GM12878 (cell line): ENCODE results near the gene ARMC9. TPM values are rescaled to one million over a fixed set of nuclear protein-coding genes. Genes with fewer than 3 reads are reported as not detected.
A peak's percentile ranks its signal among the peaks of the same experiment; 100 is the strongest.

Source experiments
- BACH1 ChIP-seq: fragments of 450-650 bp; IDR thresholded peaks from 2 replicates; pipeline ENCODE4 v1.6.1; 2017; ENCODE audit warnings: mild to moderate bottlenecking, borderline replicate concordance
- CHD1 ChIP-seq: IDR thresholded peaks from 2 replicates; pipeline ENCODE4 v1.6.1; 2012; ENCODE audit warnings: low read depth, low read length, improper control_type of control experiment
- EGR1 ChIP-seq, 2 experiments: IDR thresholded peaks; 1 replicate in 1 of 2; 2 replicates in 1 of 2; pipeline ENCODE4 v1.6.1; 2011 to 2012; ENCODE audit warnings: low read depth in 2 of 2, low read length in 2 of 2, borderline replicate concordance in 1 of 2, mild to moderate bottlenecking in 1 of 2, moderate library complexity in 1 of 2
- ESRRA ChIP-seq: IDR thresholded peaks from 2 replicates; pipeline ENCODE4 v1.6.1; 2012; ENCODE audit warnings: mild to moderate bottlenecking, low read length, improper control_type of control experiment
- HDAC6 ChIP-seq: fragments of 200-600 bp; sonication (generic); IDR thresholded peaks from one replicate; pipeline ENCODE4 v1.8.0; 2017; ENCODE audit warnings: antibody characterized with exemption; ENCODE audit not compliant: unreplicated experiment
- MEF2B ChIP-seq: fragments of 450-650 bp; IDR thresholded peaks from 2 replicates; pipeline ENCODE4 v1.6.1; 2018; ENCODE audit warnings: mild to moderate bottlenecking, moderate library complexity; ENCODE audit not compliant: partially characterized antibody, poor library complexity, severe bottlenecking
- MXI1 ChIP-seq: fragments of 150-350 bp; IDR thresholded peaks from 2 replicates; pipeline ENCODE4 v1.6.1; 2011; ENCODE audit warnings: low read depth, mild to moderate bottlenecking, inconsistent platforms, low read length, improper control_type of control experiment
- RAD51 ChIP-seq: fragments of 450-650 bp; IDR thresholded peaks from 2 replicates; pipeline ENCODE4 v1.6.1; 2016; ENCODE audit warnings: moderate library complexity, mild to moderate bottlenecking, inconsistent platforms
- RCOR1 ChIP-seq: conservative IDR thresholded peaks from 2 replicates; pipeline ENCODE4 v1.6.1; 2012; ENCODE audit warnings: low read depth, low read length, improper control_type of control experiment
- SP1 ChIP-seq: IDR thresholded peaks from one replicate; pipeline ENCODE4 v1.6.1; 2011; ENCODE audit warnings: low read depth, low read length
- TARDBP ChIP-seq: IDR thresholded peaks from 2 replicates; pipeline ENCODE4 v1.6.1; 2016; ENCODE audit warnings: borderline replicate concordance
- TBL1XR1 ChIP-seq: IDR thresholded peaks from 2 replicates; pipeline ENCODE4 v1.6.1; 2012; ENCODE audit warnings: low read depth, low read length, improper control_type of control experiment
- WRNIP1 ChIP-seq: IDR thresholded peaks from 2 replicates; pipeline ENCODE4 v1.6.1; 2011; ENCODE audit warnings: low read depth, low read length, improper control_type of control experiment, borderline replicate concordance
- YBX1 ChIP-seq: fragments of 450-650 bp; IDR thresholded peaks from 2 replicates; pipeline ENCODE4 v1.6.1; 2016; ENCODE audit warnings: antibody characterized with exemption
- YY1 ChIP-seq: IDR thresholded peaks from 2 replicates; pipeline ENCODE4 v1.6.1; 2011; ENCODE audit warnings: low read depth, mild to moderate bottlenecking, low read length
- ZSCAN29 ChIP-seq: fragments of 450-650 bp; IDR thresholded peaks from 2 replicates; pipeline ENCODE4 v1.6.1; 2017; ENCODE audit warnings: mild to moderate bottlenecking, moderate library complexity
- ZZZ3 ChIP-seq: IDR thresholded peaks from 2 replicates; pipeline ENCODE4 v1.6.1; 2011; ENCODE audit warnings: low read depth; ENCODE audit not compliant: control insufficient read depth, insufficient read length
- polyA plus RNA-seq, 11 experiments: library from polyadenylated mRNA; depleted of rRNA in 4 of 11; unstranded in 6 of 11; stranded (reverse) in 5 of 11; fragments of >200 nt; fragmentation: Nextera tagmentation in 4 of 11; fragmentation: Illumina TruSeq in 1 of 11; extraction: Ambion mirVana in 4 of 11; extraction: Trizol in 1 of 11; gene quantifications; 1 replicate in 1 of 11; 2 replicates in 10 of 11; pipeline versions ENCODE4 v1.2.1 to v1.2.3, GENCODE V29; 2011 to 2016; ENCODE audit warnings: inconsistent platforms in 2 of 11, missing spikeins in 2 of 11, low read depth in 1 of 11
- total RNA-seq, 4 experiments: library from RNA; depleted of rRNA in 3 of 4; stranded (reverse); fragments of >200 nt in 3 of 4; fragmentation: Illumina TruSeq in 1 of 4; extraction: Trizol in 1 of 4; gene quantifications; 2 replicates each; pipeline versions ENCODE4 v1.2.1 to v1.2.3, GENCODE V29; 2013 to 2021
- TF ChIP-seq, protein P1 (sequence below): fragments of 150-350 bp; IDR thresholded peaks from 2 replicates; pipeline ENCODE4 v1.6.1; 2016; ENCODE audit warnings: low read depth, low read length
- TF ChIP-seq, protein P2 (sequence below): IDR thresholded peaks from 2 replicates; pipeline ENCODE4 v1.6.1; 2012; ENCODE audit warnings: mild to moderate bottlenecking, low read depth, low read length
- TF ChIP-seq, protein P3 (sequence below), 3 experiments: IDR thresholded peaks in 2 of 3; conservative IDR thresholded peaks in 1 of 3; 2 replicates each; pipeline ENCODE4 v1.5.1; 2011; ENCODE audit warnings: low read depth in 3 of 3, low read length in 3 of 3, mild to moderate bottlenecking in 3 of 3, control low read depth in 2 of 3, moderate library complexity in 2 of 3, inconsistent platforms in 1 of 3, mixed read lengths in 1 of 3; ENCODE audit not compliant: control insufficient read depth in 2 of 3, insufficient read depth in 1 of 3; ENCODE audit errors: extremely low read depth in 1 of 3
- TF ChIP-seq, protein P4 (sequence below): IDR thresholded peaks from 2 replicates; pipeline ENCODE4 v1.6.1; 2011; ENCODE audit warnings: low read depth, mild to moderate bottlenecking, low read length, moderate library complexity, borderline replicate concordance; ENCODE audit errors: extremely low read depth

ARMC9 gene
- total and polyA plus RNA-seq, 10 of the 15 experiments (the other 5 are each of a cell fraction or from before 2014, with no cell fraction given) = 3.8 to 21.8 (median 10.4) TPM

DNA sequence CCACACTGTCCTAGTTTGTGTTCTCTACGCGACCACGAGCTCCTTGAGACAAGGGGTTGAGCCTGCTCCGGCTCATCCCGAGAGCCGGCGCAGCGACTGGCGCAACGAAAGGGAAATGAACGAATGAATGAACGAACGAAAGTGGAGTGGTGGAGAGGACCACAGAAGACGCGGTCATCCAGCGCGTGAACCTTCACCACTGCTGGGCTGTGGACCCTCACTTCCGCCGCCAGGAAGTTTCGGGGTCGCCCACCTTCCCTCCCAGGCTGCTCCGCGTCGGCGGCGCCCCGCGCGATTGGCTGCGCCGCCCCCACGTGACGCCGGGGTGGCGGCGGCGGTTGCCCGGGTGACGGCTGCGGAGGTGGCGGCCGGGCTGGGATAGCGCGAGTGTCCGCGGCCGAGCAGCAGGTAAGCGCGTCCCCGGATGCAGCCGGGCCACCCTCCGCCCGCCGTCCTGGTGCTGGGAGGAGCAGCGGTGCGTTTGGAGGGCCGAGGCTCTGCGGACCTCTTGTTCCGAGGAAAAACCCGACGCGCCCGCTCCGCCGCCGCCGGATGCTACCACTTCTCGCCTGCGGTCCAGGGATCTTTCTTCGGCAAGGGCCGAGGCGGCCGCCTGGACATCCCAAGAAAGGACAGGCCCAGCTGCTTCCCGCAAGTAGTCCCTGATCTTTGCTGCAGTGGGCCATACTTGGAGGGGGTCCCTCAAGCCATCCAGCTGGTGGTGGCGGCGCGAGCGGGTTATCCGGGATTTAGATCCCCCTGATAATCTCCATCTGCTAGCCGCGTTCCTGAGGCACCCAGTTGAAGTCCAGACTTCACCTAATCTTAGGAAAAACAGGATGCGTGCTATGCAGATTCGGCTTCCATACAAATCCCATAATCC lies at the start of gene ARMC9 (continued):
- TF ChIP-seq TARDBP (no peak), BACH1 (peak; percentile 65; the same call in 1 of the 2 replicates), SP1 (peak; percentile 41), MEF2B (no peak), YY1 (peak; percentile 51; the same call in 1 of the 2 replicates), ESRRA (no peak), MXI1 (peak; percentile 84; the same call in 1 of the 2 replicates), ZSCAN29 (no peak), CHD1 (no peak), RCOR1 (no peak), HDAC6 (no peak), TBL1XR1 (no peak), RAD51 (no peak), WRNIP1 (no peak), YBX1 (no peak), ZZZ3 (no peak), EGR1 (IDR thresholded peaks at IDR 0.05; ENCODE audit: borderline replicate concordance in 1 of 2, low read depth in 2 of 2, low read length in 2 of 2) (peak in 1 of 2 experiments; percentile 79; a peak in 2 of 3 replicates)
- TF ChIP-seq, protein P1, sequence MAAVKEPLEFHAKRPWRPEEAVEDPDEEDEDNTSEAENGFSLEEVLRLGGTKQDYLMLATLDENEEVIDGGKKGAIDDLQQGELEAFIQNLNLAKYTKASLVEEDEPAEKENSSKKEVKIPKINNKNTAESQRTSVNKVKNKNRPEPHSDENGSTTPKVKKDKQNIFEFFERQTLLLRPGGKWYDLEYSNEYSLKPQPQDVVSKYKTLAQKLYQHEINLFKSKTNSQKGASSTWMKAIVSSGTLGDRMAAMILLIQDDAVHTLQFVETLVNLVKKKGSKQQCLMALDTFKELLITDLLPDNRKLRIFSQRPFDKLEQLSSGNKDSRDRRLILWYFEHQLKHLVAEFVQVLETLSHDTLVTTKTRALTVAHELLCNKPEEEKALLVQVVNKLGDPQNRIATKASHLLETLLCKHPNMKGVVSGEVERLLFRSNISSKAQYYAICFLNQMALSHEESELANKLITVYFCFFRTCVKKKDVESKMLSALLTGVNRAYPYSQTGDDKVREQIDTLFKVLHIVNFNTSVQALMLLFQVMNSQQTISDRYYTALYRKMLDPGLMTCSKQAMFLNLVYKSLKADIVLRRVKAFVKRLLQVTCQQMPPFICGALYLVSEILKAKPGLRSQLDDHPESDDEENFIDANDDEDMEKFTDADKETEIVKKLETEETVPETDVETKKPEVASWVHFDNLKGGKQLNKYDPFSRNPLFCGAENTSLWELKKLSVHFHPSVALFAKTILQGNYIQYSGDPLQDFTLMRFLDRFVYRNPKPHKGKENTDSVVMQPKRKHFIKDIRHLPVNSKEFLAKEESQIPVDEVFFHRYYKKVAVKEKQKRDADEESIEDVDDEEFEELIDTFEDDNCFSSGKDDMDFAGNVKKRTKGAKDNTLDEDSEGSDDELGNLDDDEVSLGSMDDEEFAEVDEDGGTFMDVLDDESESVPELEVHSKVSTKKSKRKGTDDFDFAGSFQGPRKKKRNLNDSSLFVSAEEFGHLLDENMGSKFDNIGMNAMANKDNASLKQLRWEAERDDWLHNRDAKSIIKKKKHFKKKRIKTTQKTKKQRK = no peak
- TF ChIP-seq, protein P2, sequence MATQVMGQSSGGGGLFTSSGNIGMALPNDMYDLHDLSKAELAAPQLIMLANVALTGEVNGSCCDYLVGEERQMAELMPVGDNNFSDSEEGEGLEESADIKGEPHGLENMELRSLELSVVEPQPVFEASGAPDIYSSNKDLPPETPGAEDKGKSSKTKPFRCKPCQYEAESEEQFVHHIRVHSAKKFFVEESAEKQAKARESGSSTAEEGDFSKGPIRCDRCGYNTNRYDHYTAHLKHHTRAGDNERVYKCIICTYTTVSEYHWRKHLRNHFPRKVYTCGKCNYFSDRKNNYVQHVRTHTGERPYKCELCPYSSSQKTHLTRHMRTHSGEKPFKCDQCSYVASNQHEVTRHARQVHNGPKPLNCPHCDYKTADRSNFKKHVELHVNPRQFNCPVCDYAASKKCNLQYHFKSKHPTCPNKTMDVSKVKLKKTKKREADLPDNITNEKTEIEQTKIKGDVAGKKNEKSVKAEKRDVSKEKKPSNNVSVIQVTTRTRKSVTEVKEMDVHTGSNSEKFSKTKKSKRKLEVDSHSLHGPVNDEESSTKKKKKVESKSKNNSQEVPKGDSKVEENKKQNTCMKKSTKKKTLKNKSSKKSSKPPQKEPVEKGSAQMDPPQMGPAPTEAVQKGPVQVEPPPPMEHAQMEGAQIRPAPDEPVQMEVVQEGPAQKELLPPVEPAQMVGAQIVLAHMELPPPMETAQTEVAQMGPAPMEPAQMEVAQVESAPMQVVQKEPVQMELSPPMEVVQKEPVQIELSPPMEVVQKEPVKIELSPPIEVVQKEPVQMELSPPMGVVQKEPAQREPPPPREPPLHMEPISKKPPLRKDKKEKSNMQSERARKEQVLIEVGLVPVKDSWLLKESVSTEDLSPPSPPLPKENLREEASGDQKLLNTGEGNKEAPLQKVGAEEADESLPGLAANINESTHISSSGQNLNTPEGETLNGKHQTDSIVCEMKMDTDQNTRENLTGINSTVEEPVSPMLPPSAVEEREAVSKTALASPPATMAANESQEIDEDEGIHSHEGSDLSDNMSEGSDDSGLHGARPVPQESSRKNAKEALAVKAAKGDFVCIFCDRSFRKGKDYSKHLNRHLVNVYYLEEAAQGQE = no peak
- TF ChIP-seq, protein P3, sequence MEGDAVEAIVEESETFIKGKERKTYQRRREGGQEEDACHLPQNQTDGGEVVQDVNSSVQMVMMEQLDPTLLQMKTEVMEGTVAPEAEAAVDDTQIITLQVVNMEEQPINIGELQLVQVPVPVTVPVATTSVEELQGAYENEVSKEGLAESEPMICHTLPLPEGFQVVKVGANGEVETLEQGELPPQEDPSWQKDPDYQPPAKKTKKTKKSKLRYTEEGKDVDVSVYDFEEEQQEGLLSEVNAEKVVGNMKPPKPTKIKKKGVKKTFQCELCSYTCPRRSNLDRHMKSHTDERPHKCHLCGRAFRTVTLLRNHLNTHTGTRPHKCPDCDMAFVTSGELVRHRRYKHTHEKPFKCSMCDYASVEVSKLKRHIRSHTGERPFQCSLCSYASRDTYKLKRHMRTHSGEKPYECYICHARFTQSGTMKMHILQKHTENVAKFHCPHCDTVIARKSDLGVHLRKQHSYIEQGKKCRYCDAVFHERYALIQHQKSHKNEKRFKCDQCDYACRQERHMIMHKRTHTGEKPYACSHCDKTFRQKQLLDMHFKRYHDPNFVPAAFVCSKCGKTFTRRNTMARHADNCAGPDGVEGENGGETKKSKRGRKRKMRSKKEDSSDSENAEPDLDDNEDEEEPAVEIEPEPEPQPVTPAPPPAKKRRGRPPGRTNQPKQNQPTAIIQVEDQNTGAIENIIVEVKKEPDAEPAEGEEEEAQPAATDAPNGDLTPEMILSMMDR (IDR thresholded peaks at IDR 0.05 in 2 of 3, conservative IDR thresholded peaks at IDR 0.05 in 1 of 3; ENCODE audit: control insufficient read depth in 2 of 3, extremely low read depth in 1 of 3, insufficient read depth in 1 of 3, low read depth in 3 of 3, low read length in 3 of 3) = no peak
- TF ChIP-seq, protein P4, sequence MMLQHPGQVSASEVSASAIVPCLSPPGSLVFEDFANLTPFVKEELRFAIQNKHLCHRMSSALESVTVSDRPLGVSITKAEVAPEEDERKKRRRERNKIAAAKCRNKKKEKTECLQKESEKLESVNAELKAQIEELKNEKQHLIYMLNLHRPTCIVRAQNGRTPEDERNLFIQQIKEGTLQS = peak; percentile 94
